Thyroid gland (tissue), 4 donors: Measurements from ENCODE around the gene SLC35E3. TPM values are rescaled to one million over a fixed set of nuclear protein-coding genes. Genes with fewer than 3 reads are reported as not detected.

ENCODE experiments used
- DNase-seq, 2 donors: peaks; one replicate each; pipeline ENCODE4 v3.0.0-alpha.2; 2019
- H3K27ac ChIP-seq, 3 donors: fragments of 200-600 bp; sonication (generic); 1 replicate in 2 of 3; 2 replicates in 1 of 3; pipeline ENCODE4 v1.5.1; 2016 to 2019; ENCODE audit warnings: mild to moderate bottlenecking in 1 of 3, moderate library complexity in 1 of 3
- H3K27me3 ChIP-seq: fragments of 200-600 bp; sonication (generic); one replicate; pipeline ENCODE4 v1.5.1; 2019
- H3K36me3 ChIP-seq, 2 donors: fragments of 200-600 bp; sonication (generic); one replicate each; pipeline ENCODE4 v1.5.1; 2016 to 2019
- H3K4me1 ChIP-seq, 2 donors: fragments of 200-600 bp; sonication (generic); one replicate each; pipeline ENCODE4 v1.5.1; 2017 to 2019
- H3K4me3 ChIP-seq, 3 donors: fragments of 200-600 bp; sonication (generic); replicated peaks in 1 of 3; 1 replicate in 2 of 3; 2 replicates in 1 of 3; pipeline ENCODE4 v1.5.1; 2016; ENCODE audit warnings: mild to moderate bottlenecking in 1 of 3
- H3K9me3 ChIP-seq: fragments of 200-600 bp; sonication (generic); one replicate; pipeline ENCODE4 v1.5.1; 2017
- POLR2A ChIP-seq, 2 donors: fragments of 450-650 bp; IDR thresholded peaks; one replicate each; pipeline ENCODE4 v1.6.1; 2017; ENCODE audit warnings: antibody characterized with exemption in 2 of 2, mild to moderate bottlenecking in 2 of 2, moderate library complexity in 1 of 2
- WGBS, 2 donors: methylation state at CpG; one replicate each; pipeline ENCODE4 v1.1.5; 2017; 5-methylcytosine and 5-hydroxymethylcytosine counted together
- intact Hi-C: fragments of 100-400 bp; cut with DNase I; formaldehyde crosslinking; loops from one replicate; pipeline ENCODE4 v1.15.1; 2023
- total RNA-seq, 4 donors: library from RNA; depleted of rRNA; stranded (reverse); fragments of >200 nt; gene quantifications; one replicate each; pipeline ENCODE4 v1.2.3, GENCODE V29; 2016
- TF ChIP-seq, protein P1 (sequence below), 6 experiments: fragments of 200-600 bp in 3 of 6; fragments of 450-650 bp in 3 of 6; sonication (generic) in 3 of 6; IDR thresholded peaks; one replicate each; pipeline ENCODE4 v1.5.1; 2016 to 2019; ENCODE audit warnings: antibody characterized with exemption in 6 of 6, mild to moderate bottlenecking in 2 of 6, inconsistent platforms in 1 of 6, moderate library complexity in 1 of 6

SLC35E3 gene
- total RNA-seq, 4 donors from 2014 or later: 2.1 to 4.0 (median 2.3) TPM

DNA sequence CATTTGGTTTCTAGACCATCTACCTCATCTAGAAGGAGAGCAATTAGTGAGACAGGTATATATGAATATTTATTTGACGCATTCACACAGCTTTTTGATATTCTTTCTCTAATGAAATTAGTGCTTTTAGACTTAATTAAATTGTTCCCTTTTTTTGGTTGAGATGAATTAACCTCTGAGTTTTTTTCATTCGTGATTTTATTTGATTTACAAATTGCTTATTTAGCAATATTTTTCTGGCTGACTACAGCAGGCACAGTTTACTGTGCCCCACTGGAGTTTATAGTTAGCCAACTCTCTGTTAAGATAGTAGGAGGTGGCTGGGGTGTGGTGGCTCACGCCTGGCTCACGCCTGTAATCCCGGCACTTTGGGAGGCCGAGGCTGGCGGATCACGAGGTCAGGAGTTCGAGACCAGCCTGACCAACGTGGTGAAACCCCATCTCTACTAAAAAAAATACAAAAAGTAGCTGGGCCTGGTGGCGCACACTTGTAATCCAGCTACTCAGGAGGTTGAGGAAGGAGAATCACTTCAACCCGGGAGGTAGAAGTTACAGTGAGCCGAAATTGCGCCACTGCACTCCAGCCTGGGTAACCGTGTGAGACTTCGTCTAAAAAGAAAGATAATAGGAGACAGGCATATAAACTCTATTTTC lies 78.7 kb downstream of the SLC35E3 start:
- H3K36me3 ChIP-seq: peaks cover 35 to 43% of the 10 kb centered on the region in 2 donors
- H3K27ac ChIP-seq: no peak overlapping the region
- TF ChIP-seq, protein P1, sequence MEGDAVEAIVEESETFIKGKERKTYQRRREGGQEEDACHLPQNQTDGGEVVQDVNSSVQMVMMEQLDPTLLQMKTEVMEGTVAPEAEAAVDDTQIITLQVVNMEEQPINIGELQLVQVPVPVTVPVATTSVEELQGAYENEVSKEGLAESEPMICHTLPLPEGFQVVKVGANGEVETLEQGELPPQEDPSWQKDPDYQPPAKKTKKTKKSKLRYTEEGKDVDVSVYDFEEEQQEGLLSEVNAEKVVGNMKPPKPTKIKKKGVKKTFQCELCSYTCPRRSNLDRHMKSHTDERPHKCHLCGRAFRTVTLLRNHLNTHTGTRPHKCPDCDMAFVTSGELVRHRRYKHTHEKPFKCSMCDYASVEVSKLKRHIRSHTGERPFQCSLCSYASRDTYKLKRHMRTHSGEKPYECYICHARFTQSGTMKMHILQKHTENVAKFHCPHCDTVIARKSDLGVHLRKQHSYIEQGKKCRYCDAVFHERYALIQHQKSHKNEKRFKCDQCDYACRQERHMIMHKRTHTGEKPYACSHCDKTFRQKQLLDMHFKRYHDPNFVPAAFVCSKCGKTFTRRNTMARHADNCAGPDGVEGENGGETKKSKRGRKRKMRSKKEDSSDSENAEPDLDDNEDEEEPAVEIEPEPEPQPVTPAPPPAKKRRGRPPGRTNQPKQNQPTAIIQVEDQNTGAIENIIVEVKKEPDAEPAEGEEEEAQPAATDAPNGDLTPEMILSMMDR (IDR thresholded peaks at IDR 0.05): no peak
- TF ChIP-seq POLR2A (IDR thresholded peaks at IDR 0.05): no peak
- no peaks in the 10 kb centered on the region for H3K9me3 ChIP-seq
- H3K27me3 ChIP-seq: no peaks in the 10 kb centered on the region
- no peak overlapping the region for H3K4me3 ChIP-seq
- no peak for DNase-seq
- intact Hi-C loops: no loop called here
- H3K4me1 ChIP-seq: peaks cover 0 to 4% of the 10 kb centered on the region in 2 donors
- 95 to 96% methylated on average over 16 of the region's 16 CpGs for whole genome bisulfite sequencing, 2 donors

DNA sequence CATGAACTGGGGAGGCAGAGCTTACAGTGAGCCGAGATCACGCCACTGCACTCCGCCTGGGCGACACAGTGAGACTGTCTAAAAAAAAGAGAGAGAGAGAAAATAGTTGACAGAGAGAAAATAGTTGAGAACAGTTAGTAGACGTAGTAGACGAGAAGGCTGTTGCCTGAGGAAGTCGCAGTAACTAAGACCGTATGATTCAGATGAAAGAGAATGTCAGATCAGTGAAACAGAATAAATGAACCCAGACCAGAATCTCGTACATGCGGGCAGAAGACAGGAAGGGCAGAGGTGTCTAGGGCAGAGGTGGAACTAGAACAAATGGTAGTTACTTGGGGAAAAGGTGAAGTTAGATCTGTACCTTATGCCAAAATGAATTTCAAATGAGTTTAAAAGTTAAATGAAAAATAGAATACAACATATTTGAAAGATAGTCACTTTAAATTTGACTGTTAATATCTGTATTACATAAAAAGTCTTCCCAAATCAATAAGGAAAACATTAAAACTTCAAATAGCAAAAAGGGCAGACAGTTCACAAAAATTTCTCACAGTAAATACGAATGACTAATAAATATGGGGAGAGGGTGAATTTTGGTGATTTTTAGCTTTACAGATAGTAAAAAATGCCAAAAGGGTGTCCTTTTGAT lies 79.7 kb downstream of the SLC35E3 start:
- no peaks in the 10 kb centered on the region for H3K9me3 ChIP-seq
- peaks cover 34 to 46% of the 10 kb centered on the region in 2 donors for H3K36me3 ChIP-seq
- DNase-seq: no peak
- no peak overlapping the region for H3K4me3 ChIP-seq
- peaks cover 0 to 7% of the 10 kb centered on the region in 2 donors for H3K4me1 ChIP-seq
- TF ChIP-seq POLR2A (IDR thresholded peaks at IDR 0.05): no peak
- TF ChIP-seq, protein P1 (IDR thresholded peaks at IDR 0.05): no peak
- intact Hi-C loops: no loop called here
- H3K27ac ChIP-seq: no peak overlapping the region
- no peaks in the 10 kb centered on the region for H3K27me3 ChIP-seq
- WGBS, 2 donors: 91 to 97% methylated on average over 11 of the region's 11 CpGs

DNA sequence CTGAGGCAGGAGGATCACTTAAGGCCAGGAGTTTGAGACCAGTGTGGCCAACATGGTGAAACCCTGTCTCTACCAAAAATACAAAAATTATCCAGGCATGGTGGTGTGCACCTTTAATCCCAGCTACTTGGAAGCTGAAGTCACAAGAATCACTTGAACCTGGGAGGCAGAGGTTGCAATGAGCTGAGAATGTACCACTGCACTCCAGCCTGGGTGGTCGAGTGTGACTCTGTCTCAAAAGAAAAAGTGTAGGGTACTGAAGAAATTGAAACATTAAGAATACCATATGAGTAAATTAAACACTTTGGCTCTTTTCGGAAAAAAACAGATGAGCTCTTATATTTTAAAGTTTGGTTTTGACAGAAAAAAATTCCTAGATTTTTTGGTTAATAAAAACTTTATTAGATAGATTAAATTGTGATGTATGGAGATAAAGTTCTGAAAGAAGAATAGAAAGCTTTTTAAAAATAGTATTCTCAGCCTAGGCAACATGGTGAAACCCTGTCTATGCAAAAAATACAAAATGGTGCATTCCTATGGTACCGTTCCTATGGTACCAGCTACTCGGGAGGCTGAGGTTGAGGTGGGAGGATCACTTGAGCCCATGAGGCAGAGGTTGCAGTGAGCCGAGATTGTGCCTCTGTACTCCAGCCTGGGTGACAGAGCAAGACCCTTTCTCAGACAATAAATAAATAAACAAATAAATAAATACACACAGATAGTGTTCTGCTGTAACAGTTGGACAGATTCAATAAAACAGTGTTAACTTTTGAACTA lies 82.1 kb downstream of the SLC35E3 start:
- intact Hi-C loops: no loop called here
- H3K27me3 ChIP-seq: no peaks in the 10 kb centered on the region
- no peak for DNase-seq
- no peaks in the 10 kb centered on the region for H3K9me3 ChIP-seq
- H3K4me1 ChIP-seq: peaks cover 0 to 3% of the 10 kb centered on the region in 2 donors
- WGBS, 2 donors: 89% methylated on average over 5 of the region's 5 CpGs
- no peak overlapping the region for H3K27ac ChIP-seq
- H3K4me3 ChIP-seq: no peak overlapping the region
- H3K36me3 ChIP-seq: peaks cover 38 to 50% of the 10 kb centered on the region in 2 donors
- no peak for TF ChIP-seq POLR2A (IDR thresholded peaks at IDR 0.05)
- TF ChIP-seq, protein P1 (IDR thresholded peaks at IDR 0.05): no peak

DNA sequence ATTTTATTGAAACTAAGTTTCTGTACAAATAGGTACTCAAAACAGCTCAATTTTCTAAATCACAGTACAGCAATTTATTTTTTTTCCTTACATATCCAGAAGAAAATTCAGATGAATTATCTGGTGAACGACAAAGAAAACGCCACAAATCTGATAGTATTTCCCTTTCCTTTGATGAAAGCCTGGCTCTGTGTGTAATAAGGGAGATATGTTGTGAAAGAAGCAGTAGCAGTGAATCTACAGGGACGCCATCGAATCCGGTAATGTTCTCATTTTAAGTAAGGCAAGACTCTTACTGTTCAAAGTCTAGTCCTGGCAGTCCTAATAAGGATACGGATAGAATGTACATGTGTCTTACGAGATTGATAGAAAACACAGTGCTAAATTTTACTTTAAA lies 82.7 kb downstream of the SLC35E3 start:
- Histone ChIP-seq H3K9me3 (no peaks in the 10 kb centered on the region), H3K4me1 (peaks cover 0 to 3% of the 10 kb centered on the region in 2 donors), H3K27ac (no peak overlapping the region), H3K27me3 (no peaks in the 10 kb centered on the region), H3K36me3 (peaks cover 33 to 49% of the 10 kb centered on the region in 2 donors), H3K4me3 (no peak overlapping the region)
- no peak for DNase-seq
- intact Hi-C loops: no loop called here
- TF ChIP-seq POLR2A (IDR thresholded peaks at IDR 0.05): no peak
- TF ChIP-seq, protein P1 (IDR thresholded peaks at IDR 0.05): no peak
- 94% methylated on average over 7 of the region's 7 CpGs for WGBS, 2 donors

Other genes with a start within 250 kb of the SLC35E3 start
- 100 to 1,000 TPM; 133 to 232 (median 193) TPM for gene RAP1B, start 135.3 kb upstream of the SLC35E3 start, total RNA-seq
- gene NUP107, start 59.2 kb upstream of the SLC35E3 start, total RNA-seq: 10 to 100 TPM; 36.1 to 83.6 (median 43.5) TPM
- gene MDM2, start 62.0 kb downstream of the SLC35E3 start, total RNA-seq: 100 to 1,000 TPM in 2 of 4 donors, 10 to 100 TPM in 2; 56.7 to 124 (median 91.6) TPM
- gene CPM, start 187.0 kb downstream of the SLC35E3 start, total RNA-seq: 10 to 100 TPM; 25.7 to 60.4 (median 43.2) TPM